PC-9 (cell line): ENCODE data around the gene SRP19.

Source experiments
- CTCF ChIP-seq: fragments of 200-600 bp; sonication (generic); conservative IDR thresholded peaks from 2 replicates; pipeline ENCODE4 v1.6.1; 2017; ENCODE audit warnings: mixed run types, antibody characterized with exemption, mild to moderate bottlenecking, moderate library complexity
- EZH2 ChIP-seq: fragments of 200-600 bp; sonication (generic); IDR thresholded peaks from 2 replicates; pipeline ENCODE4 v1.8.0; 2017; ENCODE audit warnings: antibody characterized with exemption, low read depth

GRCh38 chr5:112866739-112867138 lies 5.7 kb downstream of the SRP19 start:
- TF ChIP-seq CTCF (no peak), EZH2 (no peak)
